T-helper 17 cell (primary cell): ENCODE measurements around the gene APLP2. TPM values are rescaled to one million over a fixed set of nuclear protein-coding genes. Genes with fewer than 3 reads are reported as not detected.

Experiments used
- total RNA-seq, 4 donors: library from RNA in 2 of 4; stranded (reverse) in 2 of 4; gene quantifications; one replicate each; pipeline ENCODE4 v1.2.3 and lab custom pipeline; 2022 to 2026

The APLP2 gene
- total RNA-seq, 2 donors from 2014 or later: 37.7 to 44.4 TPM

Other genes starting within 250 kb of the APLP2 start
- 10 to 100 TPM; 53.6 to 61.1 TPM for gene NFRKB, start 174.3 kb upstream of the APLP2 start, total RNA-seq
- gene PRDM10, start 67.1 kb upstream of the APLP2 start, total RNA-seq: 10 to 100 TPM; 11.6 to 12.2 TPM
- gene ST14, start 89.9 kb downstream of the APLP2 start, total RNA-seq: 1 to 10 TPM in 1 of 2 donors, under 1 TPM in 1; 0.81 to 1.1 TPM
- 10 to 100 TPM; 47.7 to 48.1 TPM for gene ZBTB44, start 245.0 kb downstream of the APLP2 start, total RNA-seq